H1 (cell line): ENCODE data around the gene TRIM45.

Experiments
- ATF2 ChIP-seq: IDR thresholded peaks from 2 replicates; pipeline ENCODE4 v1.6.1; 2012; ENCODE audit warnings: low read length, inconsistent platforms
- BACH1 ChIP-seq: IDR thresholded peaks from 2 replicates; pipeline ENCODE4 v1.6.1; 2012; ENCODE audit warnings: low read length, improper control_type of control experiment
- POLR2AphosphoS5 ChIP-seq: IDR thresholded peaks from 2 replicates; pipeline ENCODE4 v1.6.1; 2011; ENCODE audit warnings: low read depth, low read length
- YY1 ChIP-seq: IDR thresholded peaks from 2 replicates; pipeline ENCODE4 v1.6.1; 2011; ENCODE audit warnings: low read depth, mild to moderate bottlenecking, low read length
- ZNF274 ChIP-seq: IDR thresholded peaks from 2 replicates; pipeline ENCODE4 v1.7.0; 2012; ENCODE audit warnings: low read length, borderline replicate concordance; ENCODE audit errors: extremely low read depth

DNA sequence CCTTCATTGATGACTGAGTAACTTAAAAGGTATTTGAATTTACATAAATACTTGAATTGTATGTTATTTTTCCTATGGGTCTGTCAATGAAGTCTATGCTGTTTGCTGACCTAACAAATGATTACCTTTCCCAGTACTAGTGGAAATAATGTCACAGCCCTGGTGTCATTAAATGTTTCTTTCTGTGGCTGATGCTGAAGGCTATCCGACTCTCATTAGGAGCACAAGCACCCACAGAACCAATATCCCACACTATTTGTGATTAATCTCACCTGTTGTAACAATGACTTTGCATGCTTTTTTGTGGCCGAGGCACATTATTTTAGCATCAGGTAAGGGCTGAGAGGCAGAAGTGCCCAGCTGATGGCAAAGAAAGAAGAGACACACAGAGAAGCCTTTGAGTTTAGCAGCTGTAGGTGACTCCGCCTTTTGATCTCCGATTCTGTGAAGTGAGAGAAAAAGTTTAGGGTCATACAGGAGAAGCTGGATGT lies 25.8 kb upstream of the TRIM45 start:
- TF ChIP-seq POLR2AphosphoS5, result no peak
- no peak for TF ChIP-seq YY1
- no peak for TF ChIP-seq BACH1
- TF ChIP-seq ATF2, result no peak
- TF ChIP-seq ZNF274, result no peak
